Measurements from ENCODE around the gene ZFX.
A peak's percentile ranks its signal among the peaks of the same experiment; 100 is the strongest.
"Not testable (repeated sequence)": the region's sequence is repeated elsewhere in the genome, so short reads cannot be mapped to it uniquely, and the experiment has no call there.

Gene ZFX

DNA sequence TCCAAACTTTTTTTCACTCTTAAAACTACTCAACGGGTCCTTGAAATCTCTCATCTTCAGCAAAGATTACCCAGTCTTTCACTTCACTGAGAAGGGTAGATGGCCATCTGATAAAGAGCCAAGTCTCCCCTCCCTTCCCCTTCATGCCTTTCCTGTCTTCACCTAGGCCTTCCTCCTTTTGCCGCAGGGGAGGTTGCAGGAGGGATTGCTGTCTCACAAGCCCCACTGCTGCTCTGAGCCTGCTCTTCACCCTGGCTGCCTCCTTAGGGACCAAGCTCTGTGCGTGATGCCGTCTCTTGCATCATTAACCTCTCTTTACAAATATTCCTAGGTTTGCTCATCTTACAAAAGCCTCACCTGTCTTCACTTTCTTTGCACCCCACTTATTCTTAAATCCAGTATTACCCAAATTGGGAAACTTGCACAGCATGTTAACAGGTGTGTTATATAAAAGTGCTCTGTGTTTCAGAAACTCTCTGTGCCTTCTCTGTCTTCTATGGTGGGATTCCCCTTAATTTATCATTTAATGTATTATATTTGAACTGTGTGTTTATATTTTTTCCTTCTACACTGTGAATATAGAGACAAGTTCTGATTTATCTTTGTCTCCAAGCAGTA lies 3.8 kb downstream of the ZFX start:
- DNase-seq: peak; percentile 66

DNA sequence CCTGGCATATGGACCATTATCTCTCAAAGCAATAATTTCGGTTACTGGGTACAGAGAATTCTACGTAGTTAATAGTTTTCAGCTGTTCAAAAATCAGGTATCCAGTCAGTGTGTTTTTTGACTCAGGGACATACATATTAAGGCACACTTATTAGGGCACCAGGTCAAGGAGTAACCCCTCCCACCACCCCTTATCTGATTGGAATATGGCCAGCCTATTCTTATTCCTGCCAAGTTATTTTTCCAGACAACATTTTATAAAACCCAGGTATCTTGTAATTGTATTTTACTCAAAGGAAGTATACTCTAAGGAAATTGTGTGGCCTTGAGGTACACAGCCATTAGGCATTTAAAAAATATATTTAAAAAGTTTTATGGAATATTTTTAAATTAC lies 4.3 kb downstream of the ZFX start:
- no peak for DNase-seq

DNA sequence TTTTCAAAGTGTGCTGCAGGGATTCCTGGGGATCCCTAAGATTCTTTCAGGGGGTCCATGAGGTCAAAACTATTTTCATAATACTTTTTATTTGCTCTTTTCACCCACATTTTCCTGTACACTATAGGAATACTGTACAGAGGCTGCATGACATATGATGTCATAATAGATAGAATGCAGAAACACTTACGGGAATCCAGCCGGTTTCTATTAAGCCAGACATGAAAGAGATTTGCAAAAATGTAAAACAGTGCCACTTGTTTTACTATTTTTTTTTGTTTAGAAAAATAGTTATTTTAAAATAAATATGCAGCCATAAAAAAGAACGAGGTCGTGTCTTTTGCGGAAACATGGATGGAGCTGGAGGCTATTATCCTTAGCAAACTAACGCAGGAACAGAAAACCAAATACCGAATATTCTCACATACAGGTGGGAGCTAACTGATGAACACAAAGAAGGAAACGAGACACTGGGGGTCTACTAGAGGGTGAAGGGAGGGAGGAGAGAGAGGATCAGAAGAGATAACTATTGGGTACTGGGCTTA lies 5.0 kb downstream of the ZFX start:
- DNase-seq: no peak

DNA sequence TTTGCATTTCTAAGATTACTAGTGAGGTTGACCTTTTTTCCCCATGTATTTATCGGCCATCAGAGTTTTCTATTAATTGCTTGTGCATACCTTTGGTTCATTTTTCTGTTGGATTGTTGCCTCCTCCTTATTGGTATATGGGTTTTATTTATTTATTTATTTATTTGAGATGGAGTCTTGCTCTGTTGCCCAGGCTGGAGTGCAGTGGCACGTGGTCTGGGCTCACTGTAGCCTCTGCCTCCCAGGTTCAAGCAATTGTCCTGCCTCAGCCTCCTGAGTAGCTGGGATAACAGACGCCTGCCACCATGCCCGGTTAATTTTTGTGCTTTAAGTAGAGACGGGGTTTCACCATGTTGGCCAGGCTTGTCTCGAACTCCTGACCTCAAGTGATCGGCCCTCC lies 6.2 kb downstream of the ZFX start:
- not testable (repeated sequence) for DNase-seq

DNA sequence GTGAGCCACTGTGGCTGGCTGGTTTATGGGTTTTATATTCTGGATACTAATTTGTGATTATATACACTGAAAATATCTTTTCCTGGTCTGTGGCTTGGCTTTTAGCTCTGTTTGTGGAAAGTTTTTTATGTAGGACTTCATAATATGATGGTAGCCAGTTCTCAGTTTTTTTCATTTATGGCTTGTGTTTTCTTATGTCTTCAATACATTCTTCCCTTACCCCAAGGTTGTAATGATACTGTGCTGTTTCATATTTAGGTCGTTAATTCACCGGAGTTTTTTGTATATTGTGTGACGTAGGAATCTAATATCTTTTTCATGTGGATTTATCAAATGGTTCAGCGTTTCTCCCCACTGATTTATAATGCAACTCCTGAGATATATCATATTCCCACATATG lies 6.6 kb downstream of the ZFX start:
- DNase-seq: no peak

DNA sequence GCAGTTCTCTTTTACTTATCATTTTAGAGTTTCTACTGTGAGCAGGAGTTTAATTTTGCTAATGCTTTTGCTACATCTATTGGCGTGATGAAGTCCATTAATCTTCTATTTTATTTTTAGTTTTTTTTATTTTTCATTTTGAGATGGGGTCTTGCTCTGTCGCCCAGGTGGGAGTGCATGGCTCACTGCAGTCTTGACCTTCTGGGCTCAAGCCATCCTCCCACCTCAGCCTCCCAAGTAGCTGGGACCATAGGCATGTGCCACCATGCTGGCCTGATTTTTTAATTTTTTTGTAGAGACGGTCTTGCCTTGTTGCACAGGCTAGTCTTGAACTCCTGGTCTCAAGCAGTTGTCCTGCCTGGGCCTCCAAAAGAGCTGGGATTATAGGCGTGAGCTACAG lies 9.4 kb downstream of the ZFX start:
- DNase-seq: no peak

DNA sequence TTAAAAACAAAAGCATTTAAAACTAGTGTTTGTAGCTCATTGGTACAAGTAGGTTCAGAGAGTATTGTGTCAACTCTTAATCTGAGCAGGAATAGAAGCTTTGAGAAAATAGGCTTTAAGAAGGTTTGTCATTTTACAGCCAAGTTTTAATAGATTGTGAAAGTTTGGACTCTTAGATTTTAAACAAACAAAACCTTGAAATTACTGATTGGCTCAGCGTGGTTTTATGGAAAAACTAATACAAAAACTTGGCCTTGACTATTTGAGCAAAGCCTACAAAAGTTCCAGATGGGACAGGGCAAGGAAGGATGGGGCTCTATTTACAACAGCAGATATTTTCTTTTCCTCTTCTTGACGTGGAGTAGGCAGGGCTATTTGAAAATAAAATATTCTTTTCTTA lies 16.5 kb downstream of the ZFX start:
- no peak for DNase-seq

DNA sequence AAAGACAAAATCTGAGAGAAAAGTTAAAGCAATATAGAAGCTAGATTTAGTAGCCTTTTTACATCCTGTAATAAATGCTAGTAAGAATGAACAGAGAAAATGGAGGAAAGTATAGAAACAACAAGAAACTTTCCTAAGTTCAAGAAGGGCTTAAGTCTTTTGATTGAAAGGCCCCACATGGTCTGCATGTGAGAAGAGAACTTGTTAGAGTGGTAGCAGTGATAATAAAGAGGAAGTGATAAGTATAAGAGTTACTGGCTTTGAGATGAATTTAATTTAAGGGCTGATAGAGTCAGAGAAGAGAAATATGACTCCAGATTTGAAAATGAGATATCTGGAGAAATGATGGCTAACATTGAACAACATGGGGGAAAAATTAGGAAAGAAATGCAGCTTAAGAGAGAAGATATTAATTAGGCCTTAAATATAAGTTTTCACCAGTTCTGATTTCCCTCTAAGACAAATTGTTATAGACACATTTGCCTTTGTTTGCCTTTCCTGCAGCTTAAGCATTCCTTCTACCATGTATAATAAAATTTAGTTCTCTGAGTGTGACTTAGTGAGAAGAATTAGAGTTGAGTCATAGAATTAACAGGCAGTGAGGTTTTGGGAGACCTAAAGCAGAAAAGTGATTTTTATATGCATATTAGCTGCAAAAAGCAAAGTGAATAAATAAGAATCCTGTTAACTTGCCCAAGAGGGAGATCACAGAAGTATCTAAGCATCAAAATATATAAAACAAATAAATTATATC lies 18.4 kb downstream of the ZFX start:
- no peak for DNase-seq

DNA sequence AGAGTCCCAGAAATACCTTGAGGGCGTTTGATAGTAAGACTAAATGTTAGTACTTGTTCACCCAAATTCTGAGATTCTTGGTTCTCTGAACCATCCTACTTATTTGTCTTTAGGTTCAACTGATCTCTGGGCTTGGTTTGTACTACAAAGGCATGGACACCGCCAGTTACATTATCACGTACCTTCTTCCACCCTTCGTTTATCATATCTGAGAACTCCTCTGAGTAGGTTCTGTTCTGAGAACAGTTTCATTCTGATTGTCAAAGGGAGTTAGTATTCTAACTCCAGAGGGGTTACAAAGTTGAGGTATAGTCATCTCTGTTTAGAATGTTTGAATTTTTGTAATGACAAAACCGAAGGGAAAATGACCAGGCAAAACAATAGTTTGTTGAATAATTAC lies 19.3 kb downstream of the ZFX start:
- DNase-seq: no peak

DNA sequence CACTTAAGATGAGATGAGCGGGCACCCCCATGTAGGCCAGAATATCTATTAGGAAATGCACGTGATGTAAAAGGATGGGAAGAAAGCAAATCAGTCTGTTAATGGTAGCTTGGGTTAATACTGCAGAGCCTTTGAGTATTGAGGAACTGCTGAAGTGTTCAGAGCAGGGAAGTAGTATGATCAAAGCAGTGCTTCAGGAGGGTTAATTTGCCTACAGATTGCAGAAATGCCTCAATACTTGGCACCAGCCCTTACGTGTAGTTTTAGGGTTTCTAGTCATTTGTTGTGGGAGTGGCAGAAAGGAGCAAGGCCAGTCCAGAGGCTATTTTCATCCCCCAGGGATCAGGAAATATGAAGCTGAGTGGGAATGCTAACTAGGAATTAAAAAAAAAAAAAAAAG lies 19.7 kb downstream of the ZFX start:
- no peak for DNase-seq

DNA sequence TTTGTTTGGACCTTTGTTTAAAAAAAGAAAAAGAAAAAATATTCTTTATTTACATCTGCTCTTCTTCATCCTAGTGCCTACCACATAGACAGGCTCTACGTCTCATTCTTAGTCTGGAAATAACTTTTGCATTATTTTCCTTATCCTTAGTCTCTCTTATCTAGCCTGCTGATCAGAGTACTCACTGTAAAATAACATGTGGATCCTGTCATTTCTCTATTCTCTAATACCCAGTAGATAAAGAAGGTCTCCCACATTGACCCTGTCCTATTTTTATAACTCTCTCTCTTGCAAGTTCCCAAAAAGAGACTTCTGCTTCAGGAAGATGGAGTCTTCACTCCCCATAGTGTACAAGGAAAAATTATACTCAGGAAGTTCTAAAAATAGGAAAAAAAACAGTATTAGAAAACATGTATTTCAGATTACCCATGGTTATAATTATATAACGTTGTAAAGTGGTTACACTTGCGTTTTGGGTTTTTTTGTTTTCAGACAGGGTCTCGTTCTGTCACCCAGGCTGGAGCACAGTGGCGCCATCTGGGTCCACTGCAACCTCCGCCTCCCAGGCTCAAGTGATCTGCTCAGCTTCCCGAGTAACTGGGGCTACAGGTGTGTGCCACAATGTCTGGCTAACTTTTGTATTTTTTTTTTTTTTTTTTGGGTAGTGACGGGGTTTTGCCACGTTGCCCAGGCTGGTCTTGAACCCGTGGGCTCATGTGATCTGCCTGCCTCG lies 23.8 kb downstream of the ZFX start:
- no peak for DNase-seq

DNA sequence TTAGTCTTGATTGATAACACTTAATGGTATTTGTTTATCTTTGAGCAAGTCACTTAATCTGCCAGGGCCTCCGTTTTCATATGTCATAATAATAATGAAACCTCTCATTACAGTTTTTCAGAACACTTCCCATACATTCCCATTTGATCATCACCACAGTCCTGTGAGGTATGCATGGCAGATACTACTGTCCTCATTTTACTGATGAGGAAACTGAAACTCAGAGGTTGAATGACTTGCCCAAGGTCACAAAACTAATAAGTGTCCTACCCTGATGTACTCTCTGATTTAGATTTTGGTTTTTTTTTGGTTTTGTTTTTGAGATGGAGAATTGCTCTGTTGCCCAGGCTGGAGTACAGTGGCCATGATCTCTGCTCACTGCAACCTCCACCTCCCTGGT lies 25.7 kb downstream of the ZFX start:
- DNase-seq: no peak

DNA sequence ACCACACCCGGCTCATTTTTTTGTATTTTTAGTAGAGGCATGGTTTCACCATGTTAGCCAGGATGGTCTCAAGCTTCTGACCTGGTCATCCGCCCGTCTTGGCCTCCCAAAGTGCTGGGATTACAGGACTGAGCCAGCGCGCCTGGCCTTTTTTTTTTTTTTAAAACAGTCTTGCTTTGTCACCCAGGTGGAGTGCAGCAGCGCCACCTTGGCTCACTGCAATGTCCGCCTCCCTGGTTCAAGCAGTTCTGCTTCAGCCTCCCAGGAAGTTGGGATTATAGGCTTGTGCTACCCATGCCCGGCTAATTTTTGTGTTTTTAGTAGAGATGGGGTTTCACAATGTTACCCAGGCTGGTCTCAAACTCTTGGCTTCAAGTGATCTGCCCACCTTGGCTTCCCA lies 28.9 kb downstream of the ZFX start:
- DNase-seq: no peak

DNA sequence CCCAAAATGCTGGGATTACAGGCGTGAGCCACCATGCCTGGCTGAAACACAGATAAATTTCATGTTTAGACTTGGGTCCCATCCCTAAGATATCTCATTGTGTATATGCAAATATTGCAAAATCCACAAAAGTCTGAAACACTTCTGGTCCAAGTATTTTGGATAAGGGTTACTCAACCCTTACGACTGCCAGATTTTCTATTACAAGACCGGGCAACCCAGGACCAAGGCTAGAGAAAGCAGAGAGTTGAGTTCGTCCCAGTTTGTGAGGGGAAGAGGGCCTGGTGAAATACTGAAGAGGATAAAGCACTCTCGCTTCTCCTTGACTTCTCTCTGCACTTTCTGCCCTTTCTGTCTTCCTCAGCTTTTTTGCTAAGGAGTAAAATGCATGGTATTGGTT lies 34.5 kb downstream of the ZFX start:
- no peak for DNase-seq

DNA sequence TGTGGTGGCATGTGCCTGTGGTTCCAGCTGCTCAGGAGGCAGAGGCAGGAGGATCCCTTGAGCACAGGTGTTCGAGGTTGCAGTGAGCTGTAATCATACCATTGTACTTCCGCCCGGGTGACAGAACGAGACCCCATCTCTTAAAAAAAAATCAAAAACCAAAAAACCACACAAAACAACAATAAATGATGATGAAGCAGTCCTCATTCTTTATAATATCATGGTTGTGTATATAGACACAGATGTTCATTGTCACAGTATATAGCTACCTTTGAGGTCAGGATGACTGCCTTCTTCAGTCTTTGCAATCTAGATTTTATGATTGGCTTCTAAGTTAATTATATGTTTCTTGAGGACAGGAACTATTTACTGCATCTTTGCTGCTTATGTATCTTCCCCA lies 37.0 kb downstream of the ZFX start:
- DNase-seq: no peak

DNA sequence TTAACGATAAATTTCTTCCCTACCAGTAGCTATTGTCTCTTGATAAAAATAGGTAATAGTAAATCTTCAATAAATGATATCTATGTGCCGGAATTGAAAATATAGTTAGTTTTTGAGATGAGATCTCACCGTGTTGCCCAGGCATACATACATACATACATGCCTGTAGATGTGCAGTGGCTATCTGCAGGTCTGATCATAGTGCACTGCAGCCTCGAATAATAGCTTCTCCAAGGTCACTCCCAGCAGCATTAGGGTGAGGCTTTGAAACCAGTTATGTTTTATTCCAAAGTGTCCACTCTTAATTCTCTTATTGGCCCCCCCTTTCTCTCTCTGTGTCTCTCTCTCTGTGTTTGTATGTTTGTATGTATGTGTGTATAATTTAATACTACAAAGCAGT lies 37.5 kb downstream of the ZFX start:
- DNase-seq: no peak

DNA sequence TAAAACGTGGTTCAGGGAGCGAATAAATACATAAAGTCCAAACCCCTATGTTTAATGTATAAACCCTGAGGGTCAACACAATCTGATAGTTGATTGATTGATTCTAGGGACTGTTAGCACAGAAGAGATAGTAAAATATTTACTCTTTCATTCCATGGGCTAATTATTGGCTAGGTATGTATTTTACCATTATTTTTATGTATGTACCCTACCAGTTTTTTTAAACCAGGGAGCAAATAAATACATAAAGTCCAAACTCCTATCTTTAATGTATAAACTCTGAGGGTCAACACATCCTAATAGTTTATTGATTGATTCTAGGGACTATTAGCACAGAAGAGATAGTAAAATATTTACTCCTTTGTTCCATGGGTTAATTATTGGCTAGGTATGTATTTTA lies 40.0 kb downstream of the ZFX start:
- DNase-seq: no peak

DNA sequence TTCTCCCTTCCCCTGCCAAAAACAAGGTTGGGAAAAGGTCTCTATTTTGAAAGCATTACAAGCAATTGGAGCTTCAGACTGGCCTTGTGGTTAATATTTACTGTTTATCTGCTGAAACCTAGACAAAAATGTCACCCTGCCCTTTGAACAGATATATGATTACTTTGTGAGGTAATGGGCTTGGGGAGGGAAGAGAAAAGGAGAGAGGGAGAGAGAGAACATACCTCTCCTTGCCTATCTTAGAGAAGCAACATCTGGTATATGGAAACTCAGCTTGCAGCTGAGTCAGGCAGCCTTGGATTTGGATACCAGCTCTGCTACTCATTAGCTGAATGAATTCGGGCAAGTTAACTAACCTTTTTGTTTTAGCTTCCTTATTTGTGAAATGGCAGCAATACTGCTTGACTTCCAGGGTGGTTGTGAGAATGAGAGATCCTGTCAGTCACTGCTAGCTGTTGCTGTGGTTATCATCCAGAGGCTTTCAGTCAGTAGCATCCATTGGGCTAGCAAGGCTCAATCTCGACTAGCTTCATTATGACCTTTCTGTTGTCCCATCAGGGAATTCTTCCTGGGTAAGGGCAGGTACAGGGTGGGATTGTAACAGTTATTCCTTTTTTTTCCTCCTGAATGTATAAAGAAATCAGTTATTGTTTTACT lies 41.1 kb downstream of the ZFX start:
- no peak for DNase-seq

DNA sequence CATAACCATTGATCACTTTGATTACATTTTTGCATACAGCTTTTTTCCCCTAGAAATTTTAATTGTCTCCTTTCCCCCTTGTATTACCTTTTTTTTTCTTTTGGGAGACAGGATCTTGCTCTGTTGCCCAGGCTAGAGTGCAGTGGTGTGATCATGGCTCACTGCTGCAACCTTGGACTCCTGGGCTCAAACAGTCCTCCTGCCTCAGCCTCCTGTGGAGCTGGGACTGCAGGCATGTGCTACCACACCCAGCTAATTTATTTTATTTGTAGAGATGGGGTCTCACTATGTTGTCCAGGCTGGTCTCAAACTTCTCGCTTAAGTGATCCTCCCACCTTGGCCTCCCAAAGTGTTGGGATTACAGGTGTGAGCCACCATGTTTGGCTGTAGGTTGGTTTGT lies 47.0 kb downstream of the ZFX start:
- no peak for DNase-seq

DNA sequence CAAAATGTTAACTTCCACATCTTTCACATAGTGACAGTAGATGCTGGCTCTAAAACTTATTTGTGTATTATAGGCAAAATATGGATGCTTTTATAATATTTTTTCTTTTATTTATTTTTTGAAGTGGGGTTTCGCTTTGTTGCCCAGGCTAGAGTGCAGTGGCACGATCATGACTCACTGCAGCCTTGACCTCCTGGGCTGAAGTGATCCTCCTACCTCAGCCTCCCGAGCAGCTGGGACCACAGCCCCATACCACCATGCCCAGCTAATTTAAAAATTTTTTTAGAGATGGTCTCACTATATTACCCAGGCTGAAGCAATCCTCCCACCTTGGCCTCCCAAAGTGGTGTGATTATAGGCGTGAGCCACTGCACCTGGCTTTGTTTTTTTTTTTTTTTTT lies 48.6 kb downstream of the ZFX start:
- DNase-seq: no peak

DNA sequence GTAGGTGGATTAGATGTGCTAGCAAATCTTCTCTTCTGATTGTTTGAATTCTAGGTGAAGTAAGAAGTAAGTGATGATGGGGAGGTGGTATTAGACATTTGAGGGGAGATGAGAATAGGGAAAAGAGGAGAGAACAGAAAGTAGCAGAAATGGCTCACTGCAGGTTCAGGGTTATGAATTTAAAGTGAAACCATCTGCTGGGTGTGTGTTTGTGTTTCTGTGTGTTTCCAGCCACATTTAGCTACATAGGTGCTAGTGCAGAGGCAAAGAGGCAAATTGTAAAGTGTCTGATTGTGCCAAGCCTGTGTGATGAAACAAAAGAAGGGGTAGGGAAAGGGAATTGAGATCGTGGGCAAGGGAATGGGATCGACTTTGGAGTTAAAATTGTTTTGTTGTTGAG lies 50.6 kb downstream of the ZFX start:
- DNase-seq: no peak

DNA sequence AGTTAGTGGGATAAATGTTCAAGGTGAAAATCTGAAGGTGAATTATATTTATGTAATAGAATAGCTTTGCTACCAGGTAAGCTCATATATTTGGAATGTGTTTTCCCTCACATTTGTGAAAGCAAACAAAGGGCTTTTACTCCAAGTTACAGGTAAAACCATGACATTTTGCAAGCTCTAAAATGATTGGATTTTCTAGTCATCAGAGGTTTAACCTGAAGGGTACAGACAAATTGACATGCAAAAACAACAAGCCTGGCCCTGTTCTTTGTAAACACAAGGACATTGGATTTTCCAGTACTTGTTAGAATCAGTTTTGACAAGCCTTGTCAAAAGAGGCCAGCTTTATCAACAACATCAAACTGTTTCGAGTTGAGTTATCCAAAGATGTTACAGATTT lies 51.7 kb downstream of the ZFX start:
- DNase-seq: no peak

DNA sequence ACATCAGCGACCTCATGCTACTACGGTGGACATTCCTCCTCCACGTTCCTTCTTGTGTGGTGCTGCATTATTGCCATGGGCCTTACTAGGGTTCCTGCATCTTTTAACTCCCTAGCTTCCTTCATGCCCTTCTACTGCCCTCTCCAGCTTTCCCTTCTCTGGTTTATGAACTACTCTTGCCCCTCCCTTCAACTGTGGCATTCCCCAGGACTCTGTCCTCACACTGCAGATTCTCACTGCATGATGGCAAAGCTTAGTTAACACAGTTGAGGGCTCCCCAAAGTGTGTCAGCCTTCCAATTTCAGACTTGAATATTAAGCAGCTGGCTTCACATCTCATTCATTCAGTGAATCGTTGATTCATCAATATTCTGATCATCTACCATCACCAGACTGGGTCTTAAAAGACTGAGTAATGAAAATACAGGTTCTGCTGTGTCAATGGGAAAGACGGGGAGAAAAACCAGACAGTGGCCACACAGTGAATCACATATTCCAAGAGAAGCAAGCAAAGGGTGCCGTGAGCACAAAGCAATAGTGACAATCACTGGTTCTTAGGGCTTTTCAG lies 53.0 kb downstream of the ZFX start:
- DNase-seq: no peak
